NOMO-1 (cell line): ENCODE results near the gene SMG6.
A peak's percentile ranks its signal among the peaks of the same experiment; 100 is the strongest.
"Not testable (repeated sequence)": the region's sequence is repeated elsewhere in the genome, so short reads cannot be mapped to it uniquely, and the experiment has no call there.

Experiments used
- DNase-seq, 2 experiments: peaks; one replicate each; lab custom pipeline; 2025; ENCODE audit not compliant: unreplicated experiment in 2 of 2; lab: John Stamatoyannopoulos, UW

The SMG6 gene

GRCh38 chr17:2207815-2208515 is 95.6 kb downstream of the SMG6 start:
- peak; percentile 11 to 20 for DNase-seq

DNA sequence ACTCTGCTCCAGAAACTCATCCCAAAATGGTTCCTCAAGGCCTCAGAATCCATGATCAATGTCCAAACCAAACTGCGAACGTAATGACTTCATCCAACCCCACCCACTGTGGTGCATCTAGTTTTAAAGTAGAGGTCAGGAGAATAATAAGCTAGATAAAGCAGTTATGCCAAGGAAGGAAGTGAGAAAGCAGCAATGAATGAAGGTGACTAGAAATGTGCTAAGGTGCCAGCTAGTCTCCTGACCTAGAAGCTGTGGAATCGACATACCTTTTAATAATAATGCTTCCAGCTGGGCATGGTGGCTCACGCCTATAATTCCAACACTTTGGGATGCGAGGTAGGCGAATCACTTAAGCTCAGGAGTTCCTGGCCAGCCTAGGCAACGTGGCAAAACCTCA is 99.2 kb downstream of the SMG6 start:
- DNase-seq: no peak

- DNase-seq: no peak
Measured at GRCh38 chr17:2203818-2204217, 99.8 kb downstream of the SMG6 start.

DNA sequence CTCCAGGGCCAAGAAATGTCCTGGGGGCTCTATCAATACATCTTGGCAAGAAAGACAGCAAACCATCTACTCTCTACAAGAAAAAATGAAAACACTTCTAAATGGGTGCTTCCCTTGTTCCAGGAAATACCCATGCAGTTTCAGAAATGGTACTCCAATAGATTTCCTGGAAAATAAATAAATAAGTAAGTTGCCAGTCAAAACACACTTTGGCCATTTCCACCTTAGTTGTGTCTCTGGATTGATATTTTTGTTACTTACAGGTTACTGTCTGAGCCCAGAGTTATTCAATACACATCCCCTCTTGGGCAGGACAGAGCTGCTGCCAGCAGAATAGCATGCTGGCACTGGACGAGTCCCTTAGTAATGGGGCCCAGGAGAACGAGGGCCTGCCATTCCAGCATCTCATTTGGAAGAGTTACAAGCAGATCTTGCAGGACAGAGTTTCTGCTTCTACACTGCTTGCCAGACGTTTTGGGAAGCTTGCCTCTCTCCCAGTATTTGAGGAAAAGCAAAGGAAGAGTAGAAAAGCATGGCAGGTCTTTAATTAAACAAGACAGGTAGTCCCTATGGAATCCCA is 100.5 kb downstream of the SMG6 start:
- DNase-seq: no peak

DNA sequence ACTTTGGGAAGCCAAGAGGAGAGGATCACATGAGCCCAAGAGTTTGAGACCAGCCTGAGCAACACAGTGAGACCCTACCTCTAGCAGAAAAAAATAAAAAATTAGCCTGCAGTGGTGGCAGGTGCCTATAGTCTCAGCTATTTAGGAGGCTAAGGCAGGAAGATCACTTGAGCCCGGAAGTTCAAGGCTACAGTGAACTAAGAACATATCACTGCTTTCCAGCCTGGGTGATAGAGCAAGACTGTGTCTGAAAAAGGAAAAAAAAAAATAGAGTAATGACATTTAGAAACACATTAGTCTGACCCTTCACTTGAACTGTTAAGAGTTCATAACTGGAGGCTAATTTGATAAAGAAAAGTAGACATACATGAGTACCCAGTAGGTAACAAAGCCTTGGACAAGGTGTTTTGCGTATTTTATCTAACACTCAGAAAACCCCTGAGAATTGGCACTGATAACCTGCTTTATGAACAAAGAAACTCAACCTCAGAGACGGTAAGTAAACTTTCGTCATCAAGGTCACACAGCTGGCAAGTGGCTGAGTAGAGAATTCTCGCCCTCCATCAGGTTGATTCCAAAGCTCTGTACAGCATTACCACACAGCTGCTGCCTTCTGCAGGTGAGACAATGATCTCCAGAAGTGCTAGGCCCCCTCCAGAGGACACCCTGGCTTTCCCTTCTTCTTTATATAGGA is 101.1 kb downstream of the SMG6 start:
- no peak for DNase-seq

DNA sequence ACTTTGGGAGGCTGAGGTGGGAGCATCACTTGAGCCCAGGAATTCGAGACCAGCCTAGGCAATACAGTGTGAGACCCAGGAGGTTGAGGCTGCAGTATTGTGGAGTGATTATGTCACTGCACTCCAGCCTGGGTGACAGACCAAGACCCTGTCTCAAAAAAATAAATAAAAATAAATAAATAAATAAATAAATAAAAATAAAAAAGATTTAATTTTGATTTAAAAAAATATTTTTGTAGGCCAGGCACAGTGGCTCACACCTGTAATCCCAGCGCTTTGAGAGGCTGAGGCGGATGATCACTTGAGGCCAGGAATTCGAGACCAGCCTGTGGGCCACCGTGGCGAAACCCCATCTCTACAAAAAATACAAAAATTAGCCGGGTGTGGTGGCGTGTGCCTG is 104.2 kb downstream of the SMG6 start:
- not testable (repeated sequence) for DNase-seq

GRCh38 chr17:2198927-2199326 is 104.7 kb downstream of the SMG6 start:
- DNase-seq: no peak

GRCh38 chr17:2197271-2197670 is 106.3 kb downstream of the SMG6 start:
- DNase-seq: no peak

GRCh38 chr17:2195729-2196128 is 107.9 kb downstream of the SMG6 start:
- DNase-seq: no peak

- DNase-seq: no peak
Measured at GRCh38 chr17:2194889-2195335, 108.7 kb downstream of the SMG6 start.

- no peak for DNase-seq
Measured at GRCh38 chr17:2192367-2193057, 111.1 kb downstream of the SMG6 start.

DNA sequence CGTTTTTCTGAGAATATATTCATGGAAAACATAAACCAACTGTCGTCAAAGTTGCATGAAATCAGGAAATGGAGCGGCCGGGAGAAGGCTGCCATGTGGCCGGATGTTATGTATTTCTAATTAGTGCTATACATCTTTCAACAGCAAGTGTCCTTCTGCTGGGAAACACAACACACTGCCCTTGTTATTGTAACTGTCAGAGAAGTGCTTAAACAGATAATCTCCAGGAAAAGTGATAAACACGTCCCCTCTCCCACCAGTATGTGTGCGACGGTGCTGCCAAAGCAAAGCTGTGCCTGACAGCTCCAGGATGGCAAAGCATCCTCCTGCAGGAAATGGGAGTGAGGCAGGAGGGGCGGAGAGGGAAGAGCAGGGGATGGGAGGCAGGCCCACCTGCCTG is 111.8 kb downstream of the SMG6 start:
- no peak for DNase-seq

GRCh38 chr17:2191227-2191626 is 112.4 kb downstream of the SMG6 start:
- DNase-seq: no peak

DNA sequence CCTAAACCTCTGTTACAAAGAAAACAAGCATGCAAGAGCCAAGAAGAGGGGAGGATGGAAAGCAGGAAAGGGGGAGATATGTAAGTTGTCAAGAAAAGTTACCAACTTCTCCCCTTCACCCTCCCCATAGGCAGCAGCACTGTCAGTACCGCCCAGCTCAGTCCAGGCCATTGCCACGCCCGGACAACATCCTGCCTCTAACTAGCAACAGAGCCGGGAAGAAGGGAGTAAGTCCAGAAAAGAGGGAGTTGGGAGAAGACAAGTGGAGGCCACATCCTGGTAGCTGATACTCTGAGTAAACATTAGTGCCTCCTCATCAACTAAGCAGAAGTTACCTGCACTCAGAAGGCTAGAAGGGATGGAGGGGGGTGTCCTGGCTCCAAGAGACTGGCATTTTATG is 113.6 kb downstream of the SMG6 start:
- DNase-seq: no peak

- no peak for DNase-seq
Measured at GRCh38 chr17:2188971-2189630, 114.5 kb downstream of the SMG6 start.

DNA sequence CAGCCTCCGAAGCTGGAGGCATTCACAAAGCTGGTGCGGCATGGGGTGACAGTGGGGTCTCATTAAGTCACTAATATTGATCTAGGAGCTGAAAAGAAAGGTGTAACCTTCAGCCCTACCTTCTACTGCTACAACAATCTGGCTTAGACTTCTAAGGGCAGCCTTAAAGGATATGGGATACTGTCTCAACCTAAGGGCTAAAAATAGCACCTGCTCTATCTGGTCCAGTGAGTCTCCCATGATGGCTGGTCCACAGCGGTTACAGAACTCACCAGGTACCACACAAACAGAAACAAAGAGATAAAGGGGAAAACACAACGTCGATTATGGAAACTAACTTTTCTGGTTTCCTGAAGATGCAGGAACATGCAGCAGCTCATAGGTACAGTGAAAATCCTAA is 115.8 kb downstream of the SMG6 start:
- no peak for DNase-seq

DNA sequence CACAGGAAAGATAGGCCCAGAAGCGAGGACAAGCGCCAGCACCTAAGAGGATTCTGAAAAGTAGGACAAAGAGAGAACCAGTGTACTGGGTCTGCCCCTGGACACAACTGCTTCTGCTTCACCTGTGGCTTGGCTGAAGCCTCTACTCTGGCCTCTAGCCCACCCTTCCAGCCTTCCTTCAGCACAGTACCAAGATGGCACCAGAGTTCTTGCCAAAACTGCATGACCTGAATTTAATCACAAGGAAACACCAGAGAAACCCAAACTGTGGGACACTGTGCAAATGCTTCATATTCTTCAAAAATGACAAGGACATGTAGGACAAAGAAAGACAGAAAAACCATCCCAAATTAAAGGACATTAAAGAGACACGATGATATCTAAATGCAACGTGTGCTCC is 116.6 kb downstream of the SMG6 start:
- no peak for DNase-seq

GRCh38 chr17:2184993-2185931 is 118.3 kb downstream of the SMG6 start:
- no peak for DNase-seq

DNA sequence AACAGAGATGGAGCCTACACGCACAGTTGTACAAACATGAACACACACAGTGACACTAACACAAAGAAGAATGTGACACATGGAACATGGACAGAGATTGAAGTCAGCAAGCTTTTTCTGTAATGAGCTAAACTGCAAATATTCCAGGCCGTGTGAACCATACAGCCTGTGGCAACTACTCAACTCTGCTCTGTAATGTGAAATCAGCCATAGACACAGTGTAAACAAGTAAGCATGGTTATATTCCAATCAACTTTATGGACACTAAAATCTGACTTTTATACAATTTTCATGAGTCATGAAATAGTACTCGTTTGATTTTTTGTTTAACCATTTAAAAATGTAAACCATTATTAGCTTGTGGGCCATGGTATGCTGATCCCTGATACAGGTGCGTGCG is 120.2 kb downstream of the SMG6 start:
- DNase-seq: no peak

GRCh38 chr17:2181897-2182448 is 121.6 kb downstream of the SMG6 start:
- DNase-seq: no peak
